ENCODE measurements around the gene FKTN.

- no peak for TF ChIP-seq CTCF (IDR thresholded peaks at IDR 0.05)
- TF ChIP-seq POLR2AphosphoS5 (IDR thresholded peaks at IDR 0.05) = no peak
- no peak for TF ChIP-seq POLR2A (IDR thresholded peaks at IDR 0.05)
These were observed 129.0 kb downstream of the FKTN start for GRCh38 chr9:105686936-105687335.
